Endodermal cell (in vitro differentiated cells): Measurements from ENCODE around the gene STAB1. TPM values are rescaled to one million over a fixed set of nuclear protein-coding genes. Genes with fewer than 3 reads are reported as not detected.
A peak's percentile ranks its signal among the peaks of the same experiment; 100 is the strongest.

Experiments used
- DNase-seq: peaks from one replicate; pipeline ENCODE4 v3.0.0-alpha.2; 2017
- H3K27ac ChIP-seq: 2 replicates; pipeline ENCODE4 v1.5.1; 2013; ENCODE audit warnings: mild to moderate bottlenecking, low read depth, low read length, moderate library complexity
- H3K27me3 ChIP-seq: 2 replicates; pipeline ENCODE4 v1.6.1; 2013; ENCODE audit warnings: mild to moderate bottlenecking, low read length, moderate library complexity; ENCODE audit not compliant: insufficient read depth, control insufficient read depth, poor library complexity, severe bottlenecking
- H3K36me3 ChIP-seq: 2 replicates; pipeline ENCODE4 v1.7.0; 2013; ENCODE audit warnings: mild to moderate bottlenecking, low read length, moderate library complexity; ENCODE audit not compliant: control insufficient read depth, insufficient read depth
- H3K4me1 ChIP-seq: one replicate; pipeline ENCODE4 v1.7.0; 2013; ENCODE audit warnings: low read length; ENCODE audit not compliant: control insufficient read depth, insufficient read depth
- H3K4me3 ChIP-seq: 2 replicates; pipeline ENCODE4 v1.5.1; 2013; ENCODE audit warnings: mild to moderate bottlenecking, low read length, moderate library complexity
- H3K9ac ChIP-seq: 2 replicates; pipeline ENCODE4 v1.6.1; 2013; ENCODE audit warnings: mild to moderate bottlenecking, low read length, moderate library complexity; ENCODE audit not compliant: poor library complexity, severe bottlenecking; ENCODE audit errors: extremely low read depth
- H3K9me3 ChIP-seq: 2 replicates; pipeline ENCODE4 v1.6.1; 2013; ENCODE audit warnings: mild to moderate bottlenecking, low read length, moderate library complexity; ENCODE audit not compliant: control insufficient read depth
- H3K27ac Mint-ChIP-seq: 2 replicates; pipeline ENCODE4 v1.8.0; 2020; ENCODE audit warnings: mixed read lengths
- H3K27me3 Mint-ChIP-seq: 2 replicates; pipeline ENCODE4 v1.8.0; 2021; ENCODE audit warnings: mild to moderate bottlenecking, mixed read lengths; ENCODE audit not compliant: insufficient read depth
- H3K36me3 Mint-ChIP-seq: 2 replicates; pipeline ENCODE4 v1.8.0; 2020; ENCODE audit warnings: low read depth, mixed read lengths
- H3K4me1 Mint-ChIP-seq: 2 replicates; pipeline ENCODE4 v1.8.0; 2020; ENCODE audit warnings: mixed read lengths
- H3K4me3 Mint-ChIP-seq: 2 replicates; pipeline ENCODE4 v1.8.0; 2020; ENCODE audit warnings: mild to moderate bottlenecking, moderate library complexity, mixed read lengths
- H3K9me3 Mint-ChIP-seq: 2 replicates; pipeline ENCODE4 v1.8.0; 2020; ENCODE audit warnings: mild to moderate bottlenecking, mixed read lengths
- CTCF ChIP-seq: fragments of 200-600 bp; sonication (generic); conservative IDR thresholded peaks from 2 replicates; pipeline ENCODE4 v1.5.0; 2021; ENCODE audit warnings: antibody characterized with exemption, mild to moderate bottlenecking
- WGBS, 2 experiments: methylation state at CpG; one replicate each; pipeline versions ENCODE4 v1.1.5 to v1.1.7; 2013; ENCODE audit warnings: missing lambda C conversion rate in 2 of 2, mixed read lengths in 1 of 2; ENCODE audit not compliant: insufficient coverage in 1 of 2, insufficient read length in 1 of 2; 5-methylcytosine and 5-hydroxymethylcytosine counted together
- total RNA-seq, 2 donors: library from RNA; stranded (reverse); fragmentation: NEBNext Ultra II Directional in 1 of 2; extraction: Animal tissue kit (Norgen Biotek cat#: 25700) in 1 of 2; gene quantifications; 2 replicates in 1 of 2; 3 replicates in 1 of 2; pipeline ENCODE4 v1.2.1, GENCODE V29; 2021

The STAB1 gene
- total RNA-seq, 2 donors from 2014 or later: 0.24 to 0.55 TPM

DNA sequence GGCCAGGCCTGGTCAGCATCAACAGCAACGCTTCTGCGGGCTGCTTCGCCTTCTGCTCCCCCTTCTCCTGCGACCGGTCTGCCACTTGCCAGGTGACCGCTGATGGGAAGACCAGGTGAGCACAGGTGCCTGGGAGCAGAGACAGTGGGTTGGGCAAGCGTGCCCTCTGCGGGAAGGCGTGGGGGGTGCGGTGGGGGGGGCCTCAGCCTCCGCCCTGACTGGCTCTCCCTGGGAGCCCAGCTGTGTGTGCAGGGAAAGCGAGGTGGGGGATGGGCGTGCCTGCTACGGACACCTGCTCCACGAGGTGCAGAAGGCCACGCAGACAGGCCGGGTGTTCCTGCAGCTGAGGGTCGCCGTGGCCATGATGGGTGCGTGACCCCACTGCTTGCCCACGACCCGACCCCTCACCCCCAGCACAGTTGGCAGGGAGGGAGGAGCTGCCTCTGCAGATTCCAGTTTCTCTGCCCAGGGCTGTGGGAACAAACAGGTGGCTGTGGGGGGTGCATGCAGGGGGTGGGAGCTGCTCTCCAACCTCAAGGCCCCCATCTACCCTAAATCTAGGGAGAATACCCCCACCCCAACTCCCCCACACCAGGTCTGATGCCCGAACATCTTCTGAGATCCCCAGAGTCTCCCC lies 8.8 kb downstream of the STAB1 start:
- H3K4me1 Mint-ChIP-seq: peaks cover 6% of the 10 kb centered on the region
- Histone ChIP-seq H3K27ac (no peak overlapping the region), H3K9ac (no peak overlapping the region), H3K4me3 (no peak overlapping the region), H3K36me3 (no peaks in the 10 kb centered on the region), H3K9me3 (no peaks in the 10 kb centered on the region), H3K27me3 (no peaks in the 10 kb centered on the region), H3K4me1 (no peaks in the 10 kb centered on the region)
- WGBS, 2 experiments: 85 to 89% methylated on average over 5 to 23 of the region's 23 CpGs
- H3K4me3 Mint-ChIP-seq: no peak overlapping the region
- no peak overlapping the region for H3K27ac Mint-ChIP-seq
- H3K9me3 Mint-ChIP-seq: no peaks in the 10 kb centered on the region
- H3K36me3 Mint-ChIP-seq: no peaks in the 10 kb centered on the region
- H3K27me3 Mint-ChIP-seq: no peaks in the 10 kb centered on the region
- no peak for DNase-seq
- peak; percentile 16 for TF ChIP-seq CTCF

- no peaks in the 10 kb centered on the region for H3K9me3 Mint-ChIP-seq
- peaks cover 6% of the 10 kb centered on the region for H3K4me1 Mint-ChIP-seq
- Histone ChIP-seq H3K4me3 (no peak overlapping the region), H3K9ac (no peak overlapping the region), H3K27ac (no peak overlapping the region), H3K4me1 (no peaks in the 10 kb centered on the region), H3K9me3 (no peaks in the 10 kb centered on the region), H3K36me3 (no peaks in the 10 kb centered on the region), H3K27me3 (no peaks in the 10 kb centered on the region)
- no peak for DNase-seq
- no peaks in the 10 kb centered on the region for H3K27me3 Mint-ChIP-seq
- TF ChIP-seq CTCF: no peak
- no peak overlapping the region for H3K27ac Mint-ChIP-seq
- WGBS, 2 experiments: 88% methylated on average over 6 to 10 of the region's 10 CpGs
- no peak overlapping the region for H3K4me3 Mint-ChIP-seq
- no peaks in the 10 kb centered on the region for H3K36me3 Mint-ChIP-seq
Measured at GRCh38 chr3:52504977-52505376, 9.8 kb downstream of the STAB1 start.

GRCh38 chr3:52506266-52506966 lies 11.3 kb downstream of the STAB1 start:
- no peaks in the 10 kb centered on the region for H3K36me3 Mint-ChIP-seq
- Histone ChIP-seq H3K9ac (no peak overlapping the region), H3K27me3 (no peaks in the 10 kb centered on the region), H3K4me3 (no peak overlapping the region), H3K36me3 (no peaks in the 10 kb centered on the region), H3K4me1 (no peaks in the 10 kb centered on the region), H3K9me3 (no peaks in the 10 kb centered on the region), H3K27ac (no peak overlapping the region)
- no peak for TF ChIP-seq CTCF
- no peaks in the 10 kb centered on the region for H3K9me3 Mint-ChIP-seq
- H3K4me1 Mint-ChIP-seq: peaks cover 6% of the 10 kb centered on the region
- H3K27ac Mint-ChIP-seq: no peak overlapping the region
- no peak for DNase-seq
- whole genome bisulfite sequencing, 2 experiments: 86 to 93% methylated on average over 19 to 27 of the region's 27 CpGs
- no peaks in the 10 kb centered on the region for H3K27me3 Mint-ChIP-seq
- H3K4me3 Mint-ChIP-seq: no peak overlapping the region
